ENCODE measurements around the gene ADCY7.

The ADCY7 gene

DNA sequence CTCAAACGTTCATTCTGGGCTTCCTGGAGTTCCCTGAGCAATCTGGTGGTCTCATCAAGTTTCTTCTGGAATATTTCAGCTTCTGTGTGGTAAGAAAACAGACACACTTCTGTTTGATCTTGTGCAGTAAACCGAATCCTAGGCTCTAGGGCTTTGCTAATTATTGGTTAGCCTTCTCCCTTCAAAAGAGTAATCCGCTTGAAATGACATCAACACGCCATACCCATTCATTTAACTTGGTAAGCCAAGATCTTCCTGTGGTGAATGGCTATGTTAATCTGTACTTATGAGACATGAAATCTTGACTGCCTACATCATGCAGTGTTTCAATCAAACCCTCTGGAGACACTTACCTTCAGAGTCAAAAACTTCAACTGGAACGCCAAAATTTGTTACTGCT is 54.0 kb downstream of the ADCY7 start:
- Histone ChIP-seq H3K4me3 (ENCODE audit: low read depth, low read length) (no peak overlapping the region), H3K27me3 (ENCODE audit: control insufficient read depth, insufficient read depth, low read length) (no peaks in the 10 kb centered on the region), H3K4me1 (ENCODE audit: control insufficient read depth, insufficient read depth, low read length) (no peaks in the 10 kb centered on the region), H3K36me3 (ENCODE audit: control insufficient read depth, insufficient read depth, low read length) (peaks cover 98% of the 10 kb centered on the region), H3K9me3 (ENCODE audit: control insufficient read depth, insufficient read depth, low read depth, low read length) (no peaks in the 10 kb centered on the region), H3K27ac (ENCODE audit: low read depth, low read length) (no peak overlapping the region), H3K9ac (ENCODE audit: low read length) (no peak overlapping the region)

DNA sequence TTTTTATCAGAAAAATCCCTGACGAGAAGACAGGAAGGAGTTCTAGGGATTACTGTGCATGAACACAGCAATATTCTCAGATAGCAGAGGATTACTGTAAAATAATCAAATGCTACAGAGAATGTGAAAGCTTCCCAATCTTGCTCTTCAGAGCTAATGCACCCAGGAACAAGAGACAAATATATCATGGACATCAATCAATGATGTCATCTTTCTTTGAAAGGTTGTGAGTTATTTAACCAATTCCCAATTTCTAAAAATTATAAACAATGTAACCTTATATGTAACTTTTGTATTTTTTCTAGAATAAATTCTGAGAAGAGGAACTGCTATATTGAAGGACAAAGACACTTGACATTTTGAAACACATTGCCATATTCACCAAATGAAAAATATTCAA is 56.0 kb downstream of the ADCY7 start:
- no peak overlapping the region for H3K9ac ChIP-seq (ENCODE audit: low read length)
- H3K9me3 ChIP-seq (ENCODE audit: control insufficient read depth, insufficient read depth, low read depth, low read length), result no peaks in the 10 kb centered on the region
- H3K4me1 ChIP-seq (ENCODE audit: control insufficient read depth, insufficient read depth, low read length), result no peaks in the 10 kb centered on the region
- no peaks in the 10 kb centered on the region for H3K27me3 ChIP-seq (ENCODE audit: control insufficient read depth, insufficient read depth, low read length)
- H3K27ac ChIP-seq (ENCODE audit: low read depth, low read length), result no peak overlapping the region
- no peak overlapping the region for H3K4me3 ChIP-seq (ENCODE audit: low read depth, low read length)
- H3K36me3 ChIP-seq (ENCODE audit: control insufficient read depth, insufficient read depth, low read length), result peaks cover 98% of the 10 kb centered on the region

DNA sequence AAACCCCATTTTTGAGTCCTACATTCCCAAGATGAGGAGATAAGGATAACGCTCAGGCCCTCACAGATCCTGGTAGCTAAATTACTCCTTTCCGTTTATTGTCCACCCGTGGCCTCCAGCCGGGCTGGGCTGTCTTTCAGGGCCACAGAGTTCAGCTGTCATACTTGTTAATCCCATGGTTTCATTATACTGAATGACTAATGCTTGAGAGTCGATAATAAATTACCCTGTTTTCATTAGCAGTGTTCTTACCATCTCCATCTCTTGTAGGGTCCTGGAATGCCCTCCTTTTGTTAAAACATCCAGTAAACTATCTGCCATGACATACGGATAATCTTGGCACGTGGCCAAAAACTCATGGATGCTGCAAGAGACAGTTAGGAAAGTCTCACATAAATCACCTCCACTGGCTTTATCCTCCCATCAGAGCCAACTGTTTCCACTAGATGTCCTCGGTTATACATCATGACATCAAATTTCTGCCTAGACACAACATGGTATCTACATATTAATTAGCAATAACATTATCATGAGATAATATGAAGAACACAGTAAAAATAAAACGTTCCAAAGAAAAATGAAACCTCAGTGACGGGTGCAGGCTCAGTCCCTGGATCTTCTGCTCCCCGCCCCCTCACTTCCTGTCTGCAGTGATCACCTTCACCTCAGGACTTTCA is 57.1 kb downstream of the ADCY7 start:
- Histone ChIP-seq H3K27me3 (ENCODE audit: control insufficient read depth, insufficient read depth, low read length) (no peaks in the 10 kb centered on the region), H3K9ac (ENCODE audit: low read length) (no peak overlapping the region), H3K4me3 (ENCODE audit: low read depth, low read length) (no peak overlapping the region), H3K36me3 (ENCODE audit: control insufficient read depth, insufficient read depth, low read length) (peaks cover 96% of the 10 kb centered on the region), H3K27ac (ENCODE audit: low read depth, low read length) (no peak overlapping the region), H3K4me1 (ENCODE audit: control insufficient read depth, insufficient read depth, low read length) (no peaks in the 10 kb centered on the region), H3K9me3 (ENCODE audit: control insufficient read depth, insufficient read depth, low read depth, low read length) (no peaks in the 10 kb centered on the region)

DNA sequence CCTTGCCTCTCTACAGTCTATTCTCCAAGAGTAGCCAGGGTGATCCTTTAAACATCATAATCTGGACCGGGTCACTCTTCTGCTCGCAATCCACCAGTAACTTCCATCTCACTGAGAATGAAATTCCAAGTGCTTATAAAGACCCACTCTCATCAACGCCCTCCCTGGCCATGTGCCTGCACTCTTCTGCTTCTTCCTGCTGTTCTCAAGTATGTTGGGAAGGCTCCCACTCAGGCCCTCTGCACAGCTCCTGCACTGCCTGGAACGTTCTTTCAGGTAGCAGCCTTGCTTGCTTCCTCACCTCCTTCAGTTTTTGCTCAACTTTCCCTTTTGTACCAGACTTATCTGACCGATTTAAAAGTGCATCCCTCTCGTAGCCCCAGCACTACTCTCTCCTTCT is 58.0 kb downstream of the ADCY7 start:
- H3K36me3 ChIP-seq (ENCODE audit: control insufficient read depth, insufficient read depth, low read length), result peaks cover 93% of the 10 kb centered on the region
- H3K9me3 ChIP-seq (ENCODE audit: control insufficient read depth, insufficient read depth, low read depth, low read length), result no peaks in the 10 kb centered on the region
- H3K27ac ChIP-seq (ENCODE audit: low read depth, low read length), result no peak overlapping the region
- H3K4me1 ChIP-seq (ENCODE audit: control insufficient read depth, insufficient read depth, low read length), result no peaks in the 10 kb centered on the region
- no peak overlapping the region for H3K9ac ChIP-seq (ENCODE audit: low read length)
- no peaks in the 10 kb centered on the region for H3K27me3 ChIP-seq (ENCODE audit: control insufficient read depth, insufficient read depth, low read length)
- no peak overlapping the region for H3K4me3 ChIP-seq (ENCODE audit: low read depth, low read length)

DNA sequence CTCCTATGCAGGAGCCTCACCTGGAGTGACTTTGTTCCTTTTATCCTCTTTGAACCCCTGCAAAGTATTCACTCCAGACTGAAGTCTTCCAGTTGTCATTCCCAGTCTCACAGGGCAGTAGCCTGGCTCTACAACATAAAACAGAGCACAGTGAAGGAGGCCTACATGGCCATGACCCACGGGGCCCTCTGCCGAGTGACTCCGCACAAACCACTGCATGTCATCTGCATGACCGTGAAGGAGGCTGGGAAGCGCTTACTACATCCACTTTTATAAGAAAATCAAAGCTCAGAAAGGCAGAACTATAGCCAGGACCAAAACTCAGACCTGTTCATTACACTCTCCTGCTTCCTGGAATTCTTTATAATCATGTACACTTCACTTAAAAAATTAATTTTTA is 59.9 kb downstream of the ADCY7 start:
- Histone ChIP-seq H3K36me3 (ENCODE audit: control insufficient read depth, insufficient read depth, low read length) (peaks cover 85% of the 10 kb centered on the region), H3K27me3 (ENCODE audit: control insufficient read depth, insufficient read depth, low read length) (no peaks in the 10 kb centered on the region), H3K4me1 (ENCODE audit: control insufficient read depth, insufficient read depth, low read length) (no peaks in the 10 kb centered on the region; the same call in 1 of the 2 replicates), H3K27ac (ENCODE audit: low read depth, low read length) (no peak overlapping the region), H3K9me3 (ENCODE audit: control insufficient read depth, insufficient read depth, low read depth, low read length) (no peaks in the 10 kb centered on the region), H3K4me3 (ENCODE audit: low read depth, low read length) (no peak overlapping the region), H3K9ac (ENCODE audit: low read length) (no peak overlapping the region)

DNA sequence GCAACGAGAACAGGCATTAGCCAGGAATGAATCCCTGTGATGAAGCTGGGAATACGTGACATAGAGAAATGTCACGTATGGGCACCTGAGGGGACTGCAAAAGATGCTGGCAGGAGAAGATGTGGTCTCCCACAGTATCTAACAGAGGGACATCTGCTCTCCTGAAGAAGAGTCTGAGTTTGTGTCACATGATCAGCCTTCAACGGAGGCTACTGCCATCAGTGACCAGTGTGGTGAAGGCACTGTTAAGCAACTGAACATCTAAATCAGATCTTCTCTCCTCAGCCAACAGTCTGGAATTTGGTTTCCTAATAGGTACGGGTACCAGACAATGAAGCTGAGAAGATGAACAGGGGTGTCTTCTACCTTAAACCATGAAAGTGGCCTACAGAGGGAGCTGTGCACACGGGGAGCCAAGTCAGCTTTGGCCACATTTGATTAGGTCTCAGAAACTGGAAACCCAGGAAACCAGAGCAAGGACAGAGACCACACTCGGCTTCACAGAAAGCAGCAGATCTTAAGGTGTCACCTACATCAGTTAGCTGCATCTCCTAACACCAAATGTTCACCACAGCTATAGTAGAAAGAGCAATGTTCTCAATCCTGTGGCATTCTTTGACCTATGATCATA is 60.6 kb downstream of the ADCY7 start:
- peaks cover 85% of the 10 kb centered on the region for H3K36me3 ChIP-seq (ENCODE audit: control insufficient read depth, insufficient read depth, low read length)
- H3K9me3 ChIP-seq (ENCODE audit: control insufficient read depth, insufficient read depth, low read depth, low read length), result no peaks in the 10 kb centered on the region

DNA sequence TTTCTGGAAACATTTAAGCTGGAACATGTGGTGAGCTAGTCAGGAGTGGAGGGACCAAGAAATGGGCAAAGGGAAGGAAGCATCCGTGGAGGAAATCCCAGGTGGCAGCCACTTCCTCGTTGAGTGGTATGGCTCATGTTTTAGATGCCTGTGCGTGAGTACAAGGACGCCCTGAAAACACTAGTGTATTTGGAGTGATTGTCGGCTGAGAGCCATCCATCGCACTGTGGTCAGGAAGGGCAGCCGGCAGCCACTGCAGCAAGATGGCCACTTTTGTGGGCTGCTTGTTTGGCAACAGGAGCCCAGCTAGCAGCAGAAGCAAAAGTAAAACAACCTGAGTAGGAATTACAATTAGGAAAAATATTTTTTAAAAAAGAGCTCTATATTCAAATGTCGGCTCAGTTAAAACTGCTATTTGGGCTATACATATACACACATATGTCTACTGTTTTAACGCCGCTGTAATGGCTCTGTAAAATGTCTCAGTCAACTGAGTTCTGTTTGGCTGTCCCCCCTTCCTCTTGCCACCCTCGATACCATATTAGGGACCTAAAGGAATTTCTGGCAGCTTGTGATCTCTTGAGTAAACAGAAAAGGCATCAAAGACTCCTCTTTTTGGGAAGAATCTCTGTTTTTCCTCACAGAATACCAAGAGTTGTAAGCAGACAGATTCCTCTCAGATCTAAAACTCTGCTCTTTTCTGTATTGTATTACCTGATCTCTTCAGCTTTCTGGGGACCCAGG is 63.3 kb downstream of the ADCY7 start:
- Histone ChIP-seq H3K9ac (ENCODE audit: low read length) (peak overlapping the region; percentile 9), H3K4me1 (ENCODE audit: control insufficient read depth, insufficient read depth, low read length) (no peaks in the 10 kb centered on the region; the same call in 1 of the 2 replicates), H3K27ac (ENCODE audit: low read depth, low read length) (no peak overlapping the region), H3K27me3 (ENCODE audit: control insufficient read depth, insufficient read depth, low read length) (no peaks in the 10 kb centered on the region), H3K4me3 (ENCODE audit: low read depth, low read length) (no peak overlapping the region), H3K36me3 (ENCODE audit: control insufficient read depth, insufficient read depth, low read length) (peaks cover 85% of the 10 kb centered on the region), H3K9me3 (ENCODE audit: control insufficient read depth, insufficient read depth, low read depth, low read length) (no peaks in the 10 kb centered on the region)

More for the DNA sequence above, 60.6 kb downstream of the ADCY7 start:
- H3K27ac ChIP-seq (ENCODE audit: low read depth, low read length), result no peak overlapping the region
- no peak overlapping the region for H3K9ac ChIP-seq (ENCODE audit: low read length)
- no peak overlapping the region for H3K4me3 ChIP-seq (ENCODE audit: low read depth, low read length)
- H3K4me1 ChIP-seq (ENCODE audit: control insufficient read depth, insufficient read depth, low read length), result no peaks in the 10 kb centered on the region; the same call in 1 of the 2 replicates
- no peaks in the 10 kb centered on the region for H3K27me3 ChIP-seq (ENCODE audit: control insufficient read depth, insufficient read depth, low read length)

DNA sequence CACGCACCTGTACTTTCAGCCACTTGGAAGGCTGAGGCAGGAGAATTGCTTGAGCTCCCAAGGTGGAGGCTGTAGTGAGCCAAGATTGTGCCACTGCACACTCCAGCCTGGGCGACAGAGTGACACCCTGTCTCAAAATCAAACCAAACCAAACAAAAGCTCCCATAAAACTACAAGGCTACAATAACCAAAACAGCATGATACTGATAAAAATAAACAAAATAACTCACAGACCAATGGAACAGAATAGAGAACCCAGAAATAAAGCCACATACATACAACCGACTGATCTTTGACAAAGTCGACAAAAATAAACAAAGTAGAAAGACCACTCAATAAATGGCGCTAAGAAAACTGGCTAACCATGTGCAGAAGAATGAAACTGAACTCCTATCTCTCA is 65.2 kb downstream of the ADCY7 start:
- Histone ChIP-seq H3K9me3 (ENCODE audit: control insufficient read depth, insufficient read depth, low read depth, low read length) (no peaks in the 10 kb centered on the region), H3K27me3 (ENCODE audit: control insufficient read depth, insufficient read depth, low read length) (no peaks in the 10 kb centered on the region), H3K4me1 (ENCODE audit: control insufficient read depth, insufficient read depth, low read length) (no peaks in the 10 kb centered on the region; the same call in 1 of the 2 replicates), H3K9ac (ENCODE audit: low read length) (no peak overlapping the region), H3K4me3 (ENCODE audit: low read depth, low read length) (no peak overlapping the region), H3K36me3 (ENCODE audit: control insufficient read depth, insufficient read depth, low read length) (peaks cover 76% of the 10 kb centered on the region), H3K27ac (ENCODE audit: low read depth, low read length) (no peak overlapping the region)

DNA sequence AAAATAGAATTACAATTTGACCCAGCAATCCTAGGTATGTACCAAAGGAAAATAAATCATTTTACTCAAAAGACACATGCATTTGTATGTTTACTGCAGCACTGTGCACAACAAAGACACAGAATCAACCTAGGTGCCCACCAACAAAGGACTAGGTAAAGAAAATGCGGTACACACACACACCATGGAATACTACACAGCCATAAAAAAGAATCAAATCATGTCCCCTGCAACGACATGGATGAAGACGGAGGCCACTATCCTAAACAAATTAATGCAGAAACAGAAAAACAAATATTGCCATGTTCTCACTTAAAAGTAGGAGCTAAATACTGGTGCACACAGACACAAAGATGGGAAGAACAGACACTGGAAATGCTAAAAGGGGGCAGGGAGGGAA is 66.2 kb downstream of the ADCY7 start:
- H3K9me3 ChIP-seq (ENCODE audit: control insufficient read depth, insufficient read depth, low read depth, low read length), result no peaks in the 10 kb centered on the region
- no peak overlapping the region for H3K9ac ChIP-seq (ENCODE audit: low read length)
- no peak overlapping the region for H3K27ac ChIP-seq (ENCODE audit: low read depth, low read length)
- no peaks in the 10 kb centered on the region for H3K27me3 ChIP-seq (ENCODE audit: control insufficient read depth, insufficient read depth, low read length)
- no peaks in the 10 kb centered on the region; the same call in 1 of the 2 replicates for H3K4me1 ChIP-seq (ENCODE audit: control insufficient read depth, insufficient read depth, low read length)
- H3K36me3 ChIP-seq (ENCODE audit: control insufficient read depth, insufficient read depth, low read length), result peaks cover 73% of the 10 kb centered on the region
- no peak overlapping the region for H3K4me3 ChIP-seq (ENCODE audit: low read depth, low read length)

DNA sequence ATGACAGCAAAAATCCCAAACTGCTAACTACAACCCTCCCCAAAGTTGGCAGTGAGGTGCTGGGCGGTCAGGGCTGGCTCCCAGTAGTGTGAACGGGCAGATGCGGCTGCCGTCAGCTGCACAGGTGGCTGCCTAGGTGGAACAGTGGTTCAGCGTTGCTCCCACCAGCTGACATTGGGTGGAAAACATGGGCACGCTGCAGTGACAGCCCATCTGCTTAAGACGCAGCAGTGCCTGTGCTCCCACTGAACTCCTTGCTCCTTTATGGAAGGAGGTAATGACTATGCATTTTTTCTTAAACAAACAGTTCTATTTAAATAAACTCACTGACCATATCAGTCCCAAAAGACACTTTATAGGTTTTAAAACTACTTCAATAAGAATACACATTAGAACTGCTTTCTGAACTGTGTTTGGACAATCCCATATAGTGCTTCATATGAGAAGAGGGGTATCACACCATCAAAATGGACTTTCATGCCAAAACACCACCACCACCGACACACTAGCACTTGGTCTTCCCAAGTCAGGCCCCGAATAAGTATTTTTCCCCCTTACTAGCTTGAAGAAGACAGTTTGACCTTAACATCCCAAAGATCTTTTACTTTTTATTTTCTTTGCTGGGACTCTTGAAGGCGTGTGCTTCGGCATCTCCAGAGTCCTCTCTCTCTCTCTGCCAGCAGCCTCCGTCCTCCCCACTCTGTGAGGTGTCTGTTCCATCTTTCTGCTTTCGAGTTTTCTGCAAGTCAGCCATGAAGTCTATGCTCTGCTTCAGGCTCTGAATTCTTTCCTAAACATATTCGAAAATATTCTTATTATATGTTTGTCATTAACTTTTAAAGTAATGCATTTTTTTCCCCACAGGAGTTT is 68.0 kb downstream of the ADCY7 start:
- Histone ChIP-seq H3K27me3 (ENCODE audit: control insufficient read depth, insufficient read depth, low read length) (no peaks in the 10 kb centered on the region), H3K27ac (ENCODE audit: low read depth, low read length) (no peak overlapping the region; the same call in 1 of the 2 replicates), H3K4me3 (ENCODE audit: low read depth, low read length) (no peak overlapping the region), H3K9ac (ENCODE audit: low read length) (no peak overlapping the region), H3K36me3 (ENCODE audit: control insufficient read depth, insufficient read depth, low read length) (peaks cover 77% of the 10 kb centered on the region), H3K4me1 (ENCODE audit: control insufficient read depth, insufficient read depth, low read length) (no peaks in the 10 kb centered on the region; the same call in 1 of the 2 replicates), H3K9me3 (ENCODE audit: control insufficient read depth, insufficient read depth, low read depth, low read length) (no peaks in the 10 kb centered on the region)
